ENCODE measurements around the gene SRRM1.
"Not testable (repeated sequence)": the region's sequence is repeated elsewhere in the genome, so short reads cannot be mapped to it uniquely, and the experiment has no call there.

The SRRM1 gene

DNA sequence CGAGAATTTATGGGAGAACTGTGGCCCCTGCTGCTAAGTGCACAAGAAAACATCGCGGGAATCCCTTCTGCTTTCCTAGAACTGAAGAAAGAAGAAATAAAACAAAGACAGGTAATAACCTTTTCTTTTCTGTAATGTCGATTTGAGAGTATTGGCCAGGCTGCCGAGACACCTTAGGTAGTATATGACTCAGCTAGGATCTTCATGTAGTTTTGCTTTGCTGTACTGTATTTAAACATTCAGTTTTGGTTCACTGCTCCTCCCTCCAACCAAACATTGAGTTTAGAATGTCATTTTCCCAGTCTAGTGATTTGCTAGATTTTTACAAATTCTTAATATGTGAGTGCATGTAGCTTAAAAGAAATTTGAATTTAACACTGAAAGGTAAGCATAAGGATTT lies 5.8 kb downstream of the SRRM1 start:
- DNase-seq: no peak

DNA sequence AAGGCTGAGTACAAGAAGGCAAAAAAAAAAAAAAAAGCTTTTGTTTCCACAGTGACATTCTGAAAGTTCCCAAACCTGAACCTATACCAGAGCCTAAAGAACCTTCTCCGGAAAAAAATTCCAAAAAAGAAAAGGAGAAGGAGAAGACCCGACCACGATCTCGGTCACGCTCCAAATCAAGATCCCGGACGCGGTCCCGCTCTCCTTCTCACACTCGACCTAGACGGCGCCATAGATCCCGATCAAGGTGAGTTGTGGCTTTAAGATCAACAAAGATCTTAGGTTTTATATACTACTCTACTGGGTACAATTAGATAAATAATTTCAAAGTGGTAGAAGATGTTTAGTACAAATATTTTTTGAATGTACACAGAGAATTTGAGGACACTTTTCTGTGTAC lies 9.3 kb downstream of the SRRM1 start:
- DNase-seq: no peak

DNA sequence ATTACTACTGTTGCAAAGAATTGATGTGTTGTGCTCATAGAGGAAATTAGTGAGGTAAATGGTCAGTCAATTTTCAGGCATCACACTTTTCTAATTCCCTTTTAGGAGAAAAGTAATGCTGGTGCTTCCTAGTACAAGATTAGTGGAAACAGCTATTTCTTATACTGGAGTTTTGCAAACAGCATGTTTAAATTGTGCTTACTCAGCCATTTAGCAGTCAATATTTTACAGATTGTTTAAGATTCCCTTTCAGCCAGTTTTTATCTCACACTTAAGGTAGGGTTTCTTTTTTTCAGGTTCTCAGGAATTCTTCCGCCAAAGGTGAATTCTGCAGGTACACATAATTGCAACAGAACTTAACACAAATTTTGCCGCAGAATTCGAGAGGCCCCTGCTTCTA lies 10.9 kb downstream of the SRRM1 start:
- no peak for DNase-seq

DNA sequence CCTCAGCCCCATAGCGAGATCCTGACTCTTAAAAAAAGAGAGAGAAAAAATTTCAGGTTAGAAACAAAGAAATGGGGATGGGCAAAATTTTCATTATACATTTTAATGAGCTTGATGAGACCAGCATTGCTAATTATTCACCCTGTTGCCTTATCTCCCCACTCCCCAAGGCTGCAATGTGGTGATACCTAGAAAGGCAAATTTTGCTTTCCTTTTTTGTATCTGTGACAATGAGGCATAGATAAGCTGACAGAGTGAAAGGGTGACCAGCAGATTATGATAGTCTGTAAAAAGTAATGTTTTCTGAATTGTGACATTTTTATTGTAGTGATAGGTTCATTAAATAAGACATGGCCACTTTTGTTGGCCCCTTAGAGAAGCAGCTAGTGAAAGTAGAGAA lies 12.9 kb downstream of the SRRM1 start:
- peak; percentile 64 for DNase-seq

DNA sequence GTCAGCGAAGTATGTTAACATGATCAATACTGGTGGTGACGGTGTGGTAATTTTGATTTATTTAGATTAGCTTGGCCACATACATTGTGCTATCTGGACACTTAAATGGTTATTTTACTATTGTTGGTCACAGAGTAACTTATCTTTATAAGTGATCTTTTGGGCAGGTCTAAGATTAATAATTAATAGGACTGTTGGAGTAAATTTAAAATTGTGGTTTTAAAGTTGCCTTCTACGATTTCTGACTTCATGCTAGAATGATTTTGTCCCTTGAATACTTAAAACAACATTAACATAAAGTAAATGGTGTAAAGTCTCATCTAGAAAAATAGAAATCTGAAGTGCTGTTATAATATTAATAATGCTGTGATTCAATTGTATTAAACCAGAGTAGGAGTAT lies 14.7 kb downstream of the SRRM1 start:
- DNase-seq: no peak

DNA sequence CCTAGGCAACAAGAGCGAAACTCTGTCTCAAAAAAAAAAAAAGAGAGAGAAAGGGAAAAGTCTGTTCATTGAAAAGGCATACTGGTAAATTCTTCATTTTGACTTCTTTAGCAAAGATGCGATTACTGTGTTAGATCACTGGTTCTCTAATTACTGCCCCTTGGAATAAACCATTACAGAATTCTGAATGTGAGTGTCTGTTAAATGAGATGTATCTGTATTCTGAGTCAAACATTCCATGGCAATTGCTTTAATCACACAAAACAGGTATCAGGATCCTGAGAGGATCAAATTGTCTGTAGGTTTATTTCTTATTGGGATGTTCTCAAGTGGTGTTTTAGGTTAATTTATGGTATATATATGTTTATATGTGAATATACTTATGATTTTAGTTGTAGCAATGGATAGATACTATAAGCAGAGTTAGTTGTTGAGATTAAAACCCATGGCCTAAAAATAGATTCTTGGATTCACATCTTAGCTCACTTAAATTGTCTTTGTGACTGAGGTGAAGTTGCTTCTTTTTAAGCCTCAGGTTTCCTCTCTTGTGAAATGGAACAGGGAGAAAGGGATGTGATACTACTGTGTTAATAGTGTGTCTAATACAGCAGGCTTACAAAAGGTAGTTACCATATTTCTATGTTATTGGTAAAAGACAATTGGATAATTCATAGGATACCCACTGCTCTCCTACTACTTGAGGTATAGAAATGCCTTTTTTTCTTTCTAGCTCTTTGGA lies 16.2 kb downstream of the SRRM1 start:
- DNase-seq: no peak

DNA sequence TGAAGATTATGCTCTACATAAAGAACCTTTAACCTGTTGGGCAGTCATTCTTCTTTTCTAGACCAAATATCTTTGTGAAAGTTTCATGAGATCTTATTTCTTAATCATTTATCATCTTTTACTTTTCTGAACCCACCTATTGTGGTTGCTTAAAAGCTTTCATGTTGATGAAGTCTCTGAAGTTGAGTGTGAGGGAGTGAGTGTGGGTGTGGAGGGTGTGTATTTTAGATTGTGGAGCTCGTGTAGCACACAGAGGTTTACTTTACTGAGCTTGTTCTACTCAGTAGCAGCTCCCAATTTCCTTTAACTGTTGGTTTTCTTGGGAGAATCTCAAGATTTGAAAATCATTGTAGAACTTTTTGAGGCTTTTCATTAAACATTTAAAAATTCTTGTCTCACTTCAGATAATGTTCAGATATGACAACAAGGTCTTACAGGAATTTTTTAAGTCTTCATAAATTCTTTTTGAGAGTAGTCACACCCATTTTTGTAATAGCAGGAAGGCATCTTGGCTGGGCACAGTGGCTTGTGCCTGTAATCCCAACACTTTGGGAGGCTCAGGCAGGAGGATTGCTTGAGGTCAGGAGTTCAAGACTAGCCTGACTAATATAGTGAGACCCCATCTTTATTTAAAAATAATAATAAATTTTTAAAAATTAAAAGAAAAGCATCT lies 17.0 kb downstream of the SRRM1 start:
- DNase-seq: no peak

DNA sequence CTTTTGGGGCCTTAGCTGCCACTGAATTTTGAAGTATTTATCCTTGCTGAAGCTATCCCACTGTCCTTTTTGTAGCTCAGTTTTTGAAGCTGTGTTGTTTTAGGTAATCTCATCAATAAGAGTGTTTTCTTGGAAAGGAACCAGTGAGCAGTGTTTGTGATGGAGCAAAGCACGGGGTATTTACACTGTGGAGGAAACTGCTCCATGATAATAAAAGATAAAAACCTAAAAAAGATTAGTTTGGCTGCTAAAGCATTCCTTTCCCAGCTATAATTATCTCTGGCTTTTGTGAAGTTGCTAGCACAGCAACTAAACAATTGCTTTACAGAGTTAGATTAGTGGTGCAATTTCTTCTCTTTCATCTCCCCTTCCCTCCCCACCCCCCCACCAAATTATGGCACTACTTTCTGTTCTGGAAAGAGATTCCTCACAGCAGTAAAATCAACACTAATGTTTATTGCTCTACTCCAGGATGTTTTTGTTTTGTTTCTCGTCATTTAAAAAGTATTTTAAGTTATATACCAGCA lies 21.5 kb downstream of the SRRM1 start:
- no peak for DNase-seq

DNA sequence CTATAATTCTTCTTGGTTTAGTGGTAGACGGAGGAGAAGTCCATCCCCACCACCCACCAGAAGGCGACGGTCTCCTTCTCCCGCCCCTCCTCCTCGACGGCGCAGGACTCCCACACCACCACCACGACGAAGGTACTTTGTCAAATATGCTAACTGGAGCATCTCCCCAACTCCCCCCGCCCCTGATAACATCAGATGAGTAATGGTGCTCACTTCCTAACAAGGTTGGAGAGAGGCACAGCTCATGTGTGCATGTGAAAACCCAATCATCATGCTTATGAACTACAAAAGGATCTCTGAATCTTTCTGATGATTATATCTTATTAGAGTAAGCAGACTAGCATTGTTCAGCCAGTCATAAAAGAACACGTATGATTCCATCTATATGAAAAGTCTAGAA lies 23.7 kb downstream of the SRRM1 start:
- no peak for DNase-seq

DNA sequence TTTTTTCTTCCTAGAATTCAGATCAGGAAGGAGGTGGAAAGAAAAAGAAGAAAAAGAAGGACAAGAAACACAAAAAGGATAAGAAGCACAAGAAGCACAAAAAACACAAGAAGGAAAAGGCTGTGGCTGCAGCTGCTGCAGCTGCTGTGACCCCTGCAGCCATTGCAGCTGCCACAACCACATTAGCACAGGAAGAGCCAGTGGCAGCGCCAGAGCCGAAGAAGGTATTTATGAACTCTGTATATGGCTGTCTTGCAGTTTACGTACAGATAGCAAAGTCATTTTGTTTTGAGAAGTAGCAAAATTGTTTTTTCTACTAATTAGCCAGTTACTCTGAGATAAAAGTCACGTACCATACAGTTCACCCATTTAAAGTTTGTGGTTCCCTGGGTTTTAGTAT lies 28.3 kb downstream of the SRRM1 start:
- DNase-seq: not testable (repeated sequence)

DNA sequence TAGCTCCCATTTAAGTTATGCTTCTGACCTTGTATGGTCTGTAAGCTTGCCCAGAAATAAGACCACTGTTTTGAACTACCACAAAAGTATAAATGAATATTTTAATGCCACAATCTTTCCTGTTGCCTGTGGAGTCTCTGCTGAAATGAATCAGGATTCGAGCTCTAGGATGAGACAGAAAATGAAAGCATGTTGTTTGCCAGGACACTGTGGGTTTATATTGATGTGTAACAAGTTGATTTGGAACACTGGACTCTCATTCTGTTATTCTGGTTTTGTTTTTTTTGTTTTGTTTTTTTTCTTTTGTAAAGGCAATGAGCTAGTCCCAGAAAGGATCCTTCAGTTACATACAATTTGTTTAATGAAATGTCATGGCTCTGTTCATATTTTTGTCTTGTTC lies 29.6 kb downstream of the SRRM1 start:
- not testable (repeated sequence) for DNase-seq

DNA sequence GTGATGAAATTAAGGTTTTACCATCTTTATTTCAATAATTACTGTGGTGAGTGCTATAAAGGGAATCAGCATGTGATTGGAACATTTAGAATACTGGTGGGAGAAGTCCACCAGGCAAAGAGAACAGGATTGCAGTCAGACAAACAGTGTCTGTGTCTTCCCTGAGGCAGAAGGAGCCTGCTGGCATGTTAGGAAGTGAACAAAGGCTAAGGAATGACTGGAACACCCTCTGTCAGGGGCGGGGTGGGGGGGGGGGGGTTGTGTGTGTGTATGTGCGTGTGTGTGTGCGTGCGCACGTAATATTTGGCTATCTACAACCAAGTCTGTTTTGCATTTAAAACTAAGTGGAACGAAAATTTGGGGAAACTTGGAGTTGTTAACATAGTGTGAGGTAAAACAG lies 30.2 kb downstream of the SRRM1 start:
- no peak for DNase-seq

DNA sequence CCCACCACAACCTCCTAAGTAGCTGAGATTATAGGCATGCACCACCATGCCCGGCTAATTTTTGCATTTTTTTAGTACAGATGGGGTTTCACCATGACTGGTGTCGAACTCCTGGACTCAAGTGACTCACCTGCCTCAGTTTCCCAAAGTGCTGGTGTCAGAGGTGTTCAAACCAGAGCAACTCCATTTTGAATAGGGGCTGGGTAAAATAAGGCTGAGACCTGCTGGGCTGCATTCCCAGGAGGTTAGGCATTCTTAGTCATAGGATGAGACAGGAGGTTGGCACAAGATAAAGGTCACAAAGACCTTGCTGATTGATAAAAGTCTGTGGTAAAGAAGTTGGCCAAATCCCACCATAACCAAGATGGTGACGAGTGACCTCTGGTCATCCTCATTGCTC lies 35.3 kb downstream of the SRRM1 start:
- not testable (repeated sequence) for DNase-seq

DNA sequence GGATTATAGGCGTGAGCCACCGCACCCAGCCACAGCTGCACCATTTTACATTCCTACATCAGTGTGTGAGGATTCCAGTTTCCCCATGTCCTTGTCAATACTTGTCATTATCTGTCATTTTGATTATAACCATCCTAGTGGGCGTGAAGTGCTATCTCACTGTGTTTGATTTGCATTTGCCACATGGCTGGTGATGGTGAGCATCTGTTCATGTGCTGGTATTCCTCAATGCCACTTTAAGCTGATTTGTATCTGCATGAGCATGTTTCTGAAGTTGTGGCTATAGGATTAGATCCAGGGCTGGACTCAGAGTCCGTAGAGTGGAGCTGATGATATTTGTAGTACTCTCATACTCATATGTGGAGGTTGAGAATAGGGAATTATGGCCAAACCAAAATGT lies 36.6 kb downstream of the SRRM1 start:
- no peak for DNase-seq

DNA sequence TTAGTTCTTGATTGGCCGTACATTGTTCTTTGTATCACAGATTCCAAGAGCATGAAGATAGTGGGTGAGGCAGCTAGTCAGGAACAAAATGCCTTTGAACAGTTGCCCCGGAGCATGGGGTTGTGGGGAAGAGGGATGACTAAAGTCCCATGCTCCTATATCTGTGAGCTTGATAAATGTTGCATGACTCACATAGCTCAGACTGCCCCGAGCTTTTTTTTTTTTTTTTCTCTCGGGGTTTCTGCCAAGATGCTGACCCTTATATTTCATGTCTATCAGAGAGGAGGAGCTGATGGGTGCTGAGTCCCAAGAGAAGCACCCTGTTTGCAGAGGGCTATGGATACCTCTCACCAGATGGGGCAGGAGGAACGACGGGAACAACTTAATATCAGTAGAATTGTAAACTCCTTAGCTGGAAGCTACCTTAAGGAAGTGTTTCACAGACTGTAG lies 40.6 kb downstream of the SRRM1 start:
- DNase-seq: peak; percentile 65

DNA sequence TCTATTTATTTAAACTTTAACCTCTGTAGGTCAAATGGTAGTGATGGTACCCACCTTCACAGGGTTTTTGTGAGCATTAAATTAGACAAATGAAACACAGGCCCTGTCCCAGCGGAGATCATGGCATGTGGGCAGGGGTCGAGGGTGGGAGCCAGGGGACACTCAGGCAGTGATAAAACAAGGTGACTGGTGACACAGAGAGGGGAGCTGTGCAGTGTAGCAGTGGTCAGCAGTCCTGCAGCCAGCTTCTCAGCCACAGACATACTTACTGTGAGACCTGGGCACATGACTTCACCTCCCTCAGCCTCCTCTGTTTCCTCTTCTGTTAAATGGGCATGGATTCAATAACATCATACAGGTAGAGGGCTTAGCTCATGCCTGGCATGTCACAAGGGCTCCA lies 44.9 kb downstream of the SRRM1 start:
- DNase-seq: no peak

DNA sequence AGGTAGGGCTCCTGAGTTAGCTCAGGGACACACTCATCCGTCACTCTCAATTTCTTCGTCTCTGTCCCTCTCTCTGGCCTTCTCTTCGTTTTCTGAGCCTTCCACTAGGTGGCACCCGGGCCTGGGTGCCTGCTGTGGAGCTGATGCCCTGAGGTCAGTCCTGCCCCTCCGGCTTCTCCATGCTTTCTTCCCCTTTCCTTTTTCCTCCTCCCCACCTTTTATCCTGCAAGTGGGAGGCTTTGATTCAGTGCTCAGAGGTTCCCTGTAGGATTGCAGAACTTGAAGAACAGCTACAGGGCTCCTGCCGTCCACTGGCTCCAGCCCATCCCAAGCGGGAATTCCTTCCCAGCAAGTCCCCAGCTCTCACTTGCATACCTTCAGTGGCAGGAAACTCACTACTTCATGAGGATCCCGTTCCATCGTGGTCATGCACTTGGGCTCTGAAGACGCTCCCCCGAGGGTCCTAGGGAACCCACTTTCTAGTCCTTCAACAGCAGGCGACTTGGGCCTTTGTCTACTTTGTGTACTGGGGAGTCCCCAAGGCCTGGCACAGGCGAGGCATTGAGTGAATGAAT lies 45.6 kb downstream of the SRRM1 start:
- peak; percentile 84 for DNase-seq

DNA sequence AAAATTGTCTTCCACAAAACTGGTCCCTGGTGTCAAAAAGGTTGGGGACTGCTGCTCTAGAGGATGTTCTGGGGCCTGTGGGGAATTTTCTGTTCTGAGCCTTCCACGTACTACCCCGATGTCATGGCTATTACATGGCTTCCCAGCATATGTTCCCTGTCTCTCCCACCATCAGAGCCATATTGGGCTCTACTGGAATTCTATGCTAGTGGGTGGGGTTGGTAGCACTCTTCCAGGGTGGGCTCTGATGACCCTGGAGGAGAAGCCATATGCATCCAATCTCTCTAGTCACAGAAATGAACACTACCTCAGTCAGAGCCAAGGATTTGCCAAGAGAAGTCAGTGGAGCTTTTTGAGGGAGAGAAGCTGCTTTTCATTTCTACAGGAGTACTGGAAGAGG lies 47.9 kb downstream of the SRRM1 start:
- no peak for DNase-seq

DNA sequence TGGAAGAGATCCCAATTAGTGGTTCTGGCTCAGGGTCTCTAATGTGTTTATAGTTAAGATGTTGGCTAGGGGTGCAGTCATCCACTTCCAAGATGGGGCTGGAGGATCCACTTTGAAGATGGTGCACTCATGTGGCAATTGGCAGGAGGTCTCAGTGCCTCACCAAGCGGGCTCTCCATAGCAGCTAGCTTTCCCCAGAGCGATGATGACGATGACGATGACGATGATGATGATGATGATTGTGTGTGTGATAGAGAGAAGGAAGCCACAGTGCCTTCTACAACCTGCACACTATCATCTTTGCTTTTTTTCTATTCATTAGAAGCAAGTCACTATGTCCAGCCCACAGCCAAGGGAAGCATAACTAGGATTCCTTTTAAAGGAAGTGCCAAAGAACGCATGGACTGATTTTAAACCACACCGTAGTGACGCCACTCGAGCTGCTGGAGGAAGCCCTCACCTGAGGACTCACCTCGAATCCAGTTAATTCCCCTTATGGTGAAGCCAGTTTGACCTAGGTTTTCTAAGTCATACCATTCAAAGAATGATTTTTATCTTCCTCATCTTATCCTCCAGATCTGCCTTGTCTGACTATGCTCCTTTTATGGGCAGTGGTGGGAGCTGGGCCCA lies 49.4 kb downstream of the SRRM1 start:
- no peak for DNase-seq

DNA sequence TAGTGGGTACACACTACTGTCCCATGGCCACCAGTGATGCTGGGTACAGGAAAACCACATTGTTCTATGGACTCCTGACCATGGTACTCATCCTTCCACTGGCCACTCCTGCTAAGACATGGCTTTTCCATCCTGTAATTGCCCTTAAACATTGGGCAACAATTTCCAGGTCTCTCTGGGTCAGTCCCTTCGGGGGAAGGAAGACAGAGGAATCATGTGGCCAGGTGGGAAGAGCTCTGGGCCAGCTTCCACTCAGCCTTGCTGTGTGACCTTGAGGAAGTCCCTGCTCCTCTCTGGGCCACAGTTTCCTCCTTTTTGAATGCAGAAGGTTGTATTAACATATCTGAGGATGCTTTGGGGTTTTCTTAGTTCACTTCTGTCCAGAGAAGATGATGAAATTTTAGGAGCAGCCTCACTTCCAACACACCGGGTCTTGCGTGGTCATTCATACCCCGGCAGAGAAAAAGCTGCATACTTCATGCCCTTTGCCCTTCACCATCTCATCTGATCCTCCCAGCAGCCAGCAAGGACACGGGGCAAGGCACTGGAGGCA lies 50.8 kb downstream of the SRRM1 start:
- DNase-seq: no peak

DNA sequence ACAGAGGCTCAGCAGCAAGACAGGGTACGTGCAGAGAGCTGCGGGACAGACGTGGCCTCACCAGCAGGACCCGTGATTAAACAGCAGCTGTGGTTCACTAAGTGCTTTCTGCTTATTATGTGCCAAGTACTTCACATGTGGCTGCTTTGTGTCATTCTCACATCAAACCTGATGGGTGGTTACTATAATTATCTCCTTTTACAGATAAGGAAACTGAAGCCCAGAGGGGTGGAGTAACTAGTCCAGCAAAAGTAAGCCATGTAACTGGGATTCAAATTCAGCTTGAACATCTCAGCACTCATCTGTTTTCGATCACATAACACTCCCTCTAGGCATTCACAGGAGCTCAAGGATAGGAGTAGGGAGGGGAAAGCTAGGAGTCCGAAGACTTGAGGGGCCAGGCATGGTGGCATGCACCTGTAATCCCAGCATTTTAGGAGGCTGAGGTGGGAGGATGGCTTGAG lies 51.3 kb downstream of the SRRM1 start:
- DNase-seq: peak; percentile 70

DNA sequence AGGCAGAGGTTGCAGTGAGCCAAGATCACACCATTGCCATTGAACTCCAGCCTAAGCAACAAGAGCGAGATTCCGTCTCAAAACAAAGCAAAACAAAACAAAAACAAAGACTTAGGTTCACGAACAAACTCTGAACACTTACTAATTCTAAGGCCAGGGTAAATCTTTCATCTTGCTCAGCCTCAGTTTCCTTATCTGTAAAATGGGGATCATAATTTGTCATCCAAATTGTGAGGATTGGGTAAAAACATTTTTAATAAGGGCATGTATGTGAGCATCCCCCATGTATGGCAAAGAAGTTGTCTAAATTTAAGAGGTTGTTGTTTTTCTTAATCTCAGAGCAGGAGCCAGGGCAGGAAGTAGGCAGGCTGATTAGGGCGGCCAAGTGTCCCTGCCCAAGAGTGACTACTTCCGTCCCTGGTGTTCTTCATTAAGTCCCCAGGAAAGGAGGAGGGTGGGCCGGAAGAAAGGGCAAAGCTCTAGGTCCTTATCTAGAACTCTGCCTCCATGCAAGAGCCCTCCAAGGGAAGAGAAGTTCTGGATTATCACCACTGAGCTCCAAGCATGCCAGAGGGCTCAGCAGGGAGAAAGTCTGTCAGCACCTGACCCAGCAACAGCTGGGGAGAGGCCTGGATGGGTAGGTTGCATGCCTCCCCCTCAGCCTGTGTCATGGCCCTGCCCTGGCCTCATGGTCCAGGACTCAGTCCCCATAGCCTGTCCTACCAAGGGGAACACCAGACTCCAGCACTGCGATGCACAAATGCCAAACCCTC lies 52.3 kb downstream of the SRRM1 start:
- peak; percentile 66 for DNase-seq

Data from OCI-M1 (cell line).